Activated CD4-positive, alpha-beta T cell treated with anti-CD3 and anti-CD28 coated beads, Interleukin-2, amount 50 U/mL, for 16 hours (primary cell): ENCODE results near the gene PUS10.
"Not testable (repeated sequence)": the region's sequence is repeated elsewhere in the genome, so short reads cannot be mapped to it uniquely, and the experiment has no call there.

Experiments used
- DNase-seq: peaks from one replicate; pipeline ENCODE4 v3.0.0-alpha.2; 2020

PUS10 gene

GRCh38 chr2:61011678-61012077, 6.4 kb downstream of the PUS10 start:
- DNase-seq = no peak

- DNase-seq = no peak
Observed at GRCh38 chr2:61009355-61009754, 8.7 kb downstream of the PUS10 start.

- no peak for DNase-seq
Observed at GRCh38 chr2:61006486-61007105, 11.5 kb downstream of the PUS10 start.

- DNase-seq = no peak
Observed at GRCh38 chr2:61005736-61006135, 12.3 kb downstream of the PUS10 start.

DNA sequence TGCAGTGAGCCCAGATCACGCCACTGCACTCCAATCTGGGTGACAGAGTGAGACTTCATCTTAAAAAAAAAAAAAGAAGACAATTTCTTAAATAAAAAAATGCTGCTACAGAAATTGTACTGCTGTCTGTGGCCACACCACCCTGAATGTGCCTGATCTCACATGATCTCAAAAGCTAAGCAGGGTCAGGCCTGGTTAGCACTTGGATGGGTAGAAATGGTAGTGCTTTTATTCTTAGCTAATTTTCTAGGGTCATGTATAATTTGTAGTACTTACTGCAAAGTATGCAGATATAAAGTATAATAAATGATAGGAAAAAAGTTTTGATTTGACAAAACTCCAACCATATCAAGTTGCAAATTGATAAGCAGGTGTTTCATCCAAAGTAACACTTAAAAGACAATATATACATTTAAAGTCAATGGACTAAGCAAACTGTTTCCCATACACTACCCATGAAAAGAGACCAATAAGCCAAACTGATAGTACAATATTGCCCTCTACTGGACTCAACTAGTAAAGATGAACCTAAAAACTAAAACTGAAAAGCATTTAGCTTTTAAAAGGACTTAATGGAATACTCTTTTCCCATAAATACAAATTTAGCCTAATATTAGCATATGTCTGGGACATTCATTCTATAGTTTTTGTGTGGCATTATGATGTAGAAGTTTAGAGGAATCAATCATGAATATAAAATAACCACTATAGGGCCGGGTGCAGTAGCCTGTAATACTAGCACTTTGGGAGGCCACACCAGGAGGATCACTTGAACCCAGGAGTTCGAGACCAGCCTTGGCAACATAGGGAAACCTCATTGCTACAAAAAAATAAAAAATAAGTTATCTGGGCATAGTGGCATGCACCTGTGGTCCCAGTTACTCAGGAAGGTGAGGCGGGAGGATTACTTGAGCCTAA, 19.2 kb downstream of the PUS10 start:
- peak; percentile 55 for DNase-seq

DNA sequence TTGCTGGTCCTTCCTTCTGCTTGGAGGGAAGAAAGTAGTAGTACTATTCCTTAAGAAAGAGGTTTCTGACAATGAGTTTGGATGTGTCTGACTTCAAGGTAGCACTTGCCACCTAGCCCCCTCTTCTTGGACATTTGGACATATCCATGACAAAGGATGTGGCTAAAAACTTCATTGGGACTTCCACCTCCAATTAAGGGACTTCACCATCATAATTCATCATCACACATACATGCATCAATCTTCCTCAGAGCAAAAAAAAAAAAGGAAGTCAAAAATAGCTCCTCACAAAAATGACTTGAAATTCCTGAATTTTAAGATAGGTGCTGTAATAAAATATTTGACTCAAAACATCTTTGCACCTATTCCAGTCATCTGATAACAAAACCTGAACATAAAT, 23.9 kb downstream of the PUS10 start:
- DNase-seq = no peak

- peak; percentile 39 for DNase-seq
Observed at GRCh38 chr2:60992985-60993392, 25.1 kb downstream of the PUS10 start.

GRCh38 chr2:60991644-60992043, 26.4 kb downstream of the PUS10 start:
- DNase-seq = no peak

DNA sequence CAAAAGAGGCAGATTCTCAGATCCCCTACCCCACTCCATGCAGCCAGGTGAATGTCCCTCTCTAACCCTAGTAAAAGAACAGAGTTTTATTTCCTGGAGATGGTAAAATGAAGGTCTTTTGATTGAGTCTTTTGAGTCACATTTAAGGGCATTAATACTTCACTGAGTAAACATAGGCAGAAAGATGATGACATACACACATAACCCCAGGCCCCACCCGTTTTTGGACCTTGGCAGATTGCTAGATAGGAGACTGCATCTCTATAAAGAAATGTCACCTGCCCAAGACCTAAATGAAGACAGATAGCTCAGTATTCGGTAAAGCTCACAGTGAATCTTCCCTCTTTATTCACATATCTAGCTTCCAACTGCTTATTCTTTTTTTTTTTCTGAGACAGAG, 28.8 kb downstream of the PUS10 start:
- no peak for DNase-seq

GRCh38 chr2:60987656-60988055, 30.4 kb downstream of the PUS10 start:
- DNase-seq = not testable (repeated sequence)

DNA sequence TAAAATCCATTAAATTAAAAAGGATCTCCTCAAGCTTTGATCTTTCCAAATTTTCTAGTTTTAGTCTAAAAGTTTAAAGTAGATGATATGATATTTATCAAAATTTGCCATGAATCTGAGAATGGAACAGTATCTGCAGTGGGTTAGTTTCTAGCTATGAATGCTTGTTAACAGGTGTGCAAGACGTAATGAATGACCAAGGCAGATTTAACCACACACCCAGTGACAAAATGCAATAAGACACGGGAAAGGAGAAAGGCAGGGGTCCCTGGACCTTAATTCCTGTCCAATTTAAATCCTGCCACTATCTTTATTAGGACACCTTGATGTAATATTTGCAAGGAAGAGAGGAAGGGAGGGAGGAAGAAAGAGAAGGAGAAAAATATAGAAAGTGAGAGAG, 31.0 kb downstream of the PUS10 start:
- DNase-seq = no peak

GRCh38 chr2:60984720-60985119, 33.3 kb downstream of the PUS10 start:
- DNase-seq = no peak

DNA sequence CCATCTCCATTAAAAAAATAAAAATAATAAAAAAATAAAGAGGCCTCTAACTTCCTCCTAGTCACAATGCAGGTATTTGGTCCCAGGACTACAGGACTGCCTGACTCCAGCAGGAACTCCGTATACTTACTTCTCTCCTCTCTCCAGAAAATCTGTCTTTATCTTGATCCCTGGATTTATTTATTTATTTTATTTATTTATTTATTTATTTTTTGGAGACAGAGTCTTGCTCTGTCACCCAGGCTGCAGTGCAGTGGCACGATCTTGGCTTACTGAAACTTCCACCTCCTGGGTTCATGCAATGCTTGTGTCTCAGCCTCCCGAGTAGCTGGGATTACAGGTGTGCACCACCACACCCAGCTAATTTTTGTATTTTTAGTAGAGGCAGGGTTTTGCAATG, 36.0 kb downstream of the PUS10 start:
- not testable (repeated sequence) for DNase-seq

DNA sequence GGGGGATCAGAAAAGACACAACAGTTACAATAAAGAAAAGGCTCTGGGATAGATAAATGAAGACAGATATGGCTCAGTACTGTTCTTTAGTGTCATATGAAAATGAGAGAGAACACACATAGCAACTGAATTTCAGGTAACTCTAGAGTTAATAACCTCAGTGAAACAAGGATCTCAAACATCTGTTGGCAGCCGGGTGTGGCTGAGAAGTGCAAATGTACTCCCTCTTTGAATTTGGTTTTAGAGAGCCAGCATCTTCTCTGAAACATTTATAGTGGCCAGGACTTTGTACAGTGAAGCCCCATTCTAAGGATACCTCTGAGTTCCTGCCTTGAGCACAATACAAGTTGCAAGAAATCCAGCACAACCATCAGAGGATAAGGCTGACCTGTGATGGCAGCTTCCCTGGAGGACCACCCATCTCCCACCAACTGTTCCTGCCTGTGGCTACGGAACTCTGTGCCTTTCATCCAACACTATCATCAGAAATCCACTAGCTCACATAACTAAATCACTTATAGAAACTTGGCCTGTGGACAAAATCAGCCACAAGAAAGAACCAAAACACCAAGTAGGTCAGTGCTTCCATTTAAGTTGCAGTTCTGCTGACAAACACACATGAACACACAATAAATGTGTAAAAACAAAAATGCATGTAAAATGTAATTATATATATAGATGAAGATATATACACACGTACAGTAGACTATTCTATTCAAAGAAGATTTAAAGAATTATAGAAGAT, 37.8 kb downstream of the PUS10 start:
- DNase-seq = no peak

DNA sequence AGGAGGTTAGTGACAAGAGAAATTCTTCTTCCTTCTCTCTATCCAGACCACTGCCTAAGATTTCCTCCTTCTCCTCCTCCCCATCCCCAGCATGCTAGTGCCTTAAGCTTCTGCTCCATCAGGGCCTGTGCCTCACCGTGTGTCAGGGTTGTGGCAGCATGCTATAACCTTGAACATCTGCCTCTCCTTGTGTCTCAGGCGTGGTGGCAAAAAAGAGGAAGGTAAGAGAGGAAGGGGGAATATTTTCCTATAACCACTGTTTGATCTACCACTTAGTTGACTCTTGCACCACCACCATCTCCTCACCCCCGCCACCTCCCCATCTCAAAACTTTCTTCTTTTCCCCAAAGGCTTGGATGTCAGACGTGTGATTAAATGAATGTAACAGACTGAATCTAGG, 38.8 kb downstream of the PUS10 start:
- DNase-seq = no peak

- DNase-seq = no peak
Observed at GRCh38 chr2:60977562-60977895, 40.5 kb downstream of the PUS10 start.

DNA sequence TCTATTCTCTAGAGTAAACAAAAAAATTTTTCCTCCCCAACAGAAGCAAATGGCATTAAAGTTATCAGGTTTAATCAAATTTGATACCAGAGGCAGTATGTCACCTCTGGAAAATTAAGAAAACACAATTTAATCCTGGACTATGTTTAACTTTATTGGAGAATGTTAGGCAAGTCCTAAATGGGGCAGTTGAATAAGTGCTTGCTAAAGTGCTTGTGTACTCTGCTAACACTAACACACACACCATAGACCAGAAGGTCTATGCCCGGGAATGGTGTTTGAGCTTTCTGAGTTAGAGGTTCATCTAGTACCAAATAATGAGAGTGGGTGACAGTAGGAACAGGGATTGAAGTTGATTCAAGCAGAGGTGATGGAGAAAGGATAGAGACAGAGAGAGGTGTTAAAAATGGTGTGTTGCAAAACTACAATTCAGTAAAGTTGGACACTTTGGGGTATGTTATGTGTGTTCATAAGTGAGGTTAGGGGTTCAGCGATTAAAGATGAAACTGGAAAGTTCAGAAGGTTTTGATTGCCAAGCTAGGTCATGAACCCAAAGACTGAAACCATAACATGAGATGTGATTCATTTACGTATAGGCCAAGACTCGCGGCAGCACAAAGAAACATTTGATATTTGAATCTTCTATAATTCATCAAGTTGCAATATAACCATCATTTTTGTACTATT, 41.0 kb downstream of the PUS10 start:
- DNase-seq = peak; percentile 45

- no peak for DNase-seq
Observed at GRCh38 chr2:60976256-60976850, 41.7 kb downstream of the PUS10 start.

DNA sequence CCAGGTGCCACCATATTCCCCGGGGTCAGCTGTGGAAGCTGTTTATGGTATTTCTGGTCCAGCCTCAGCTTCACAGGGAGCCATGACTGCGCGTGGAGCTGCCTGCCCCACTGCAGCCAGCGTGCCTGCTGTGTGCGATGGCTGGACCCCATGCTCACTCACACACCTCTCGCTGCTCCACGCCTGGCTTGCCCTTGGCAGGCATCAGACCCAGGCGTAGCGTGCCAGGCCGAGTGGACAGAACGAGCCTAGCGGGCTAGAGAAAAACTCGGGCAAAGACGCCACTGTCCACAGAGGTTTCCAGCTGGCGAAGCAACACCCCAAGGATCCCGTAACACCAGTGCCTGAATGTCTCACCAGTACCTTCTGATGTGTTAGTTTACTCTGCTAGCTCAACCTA, 43.4 kb downstream of the PUS10 start:
- no peak for DNase-seq

DNA sequence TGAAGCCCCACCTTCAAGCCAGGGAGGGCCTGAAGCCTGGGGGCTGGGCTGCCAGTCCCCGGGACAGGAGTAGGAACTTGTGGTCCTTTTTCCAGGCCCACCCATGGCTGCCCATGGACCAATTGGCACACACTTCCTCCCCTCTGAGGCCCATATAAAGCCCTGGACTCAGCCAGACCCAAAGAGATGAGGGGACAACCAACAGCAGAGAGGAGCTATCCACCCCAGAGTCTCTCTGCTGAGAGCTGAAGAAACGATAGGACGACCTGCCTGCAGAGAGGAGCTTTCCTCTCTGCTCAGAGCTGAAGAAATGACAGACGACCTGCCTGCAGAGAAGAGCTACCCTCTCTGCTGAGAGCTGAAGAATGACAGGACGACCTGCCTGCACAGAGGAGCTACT, 44.4 kb downstream of the PUS10 start:
- DNase-seq = no peak

DNA sequence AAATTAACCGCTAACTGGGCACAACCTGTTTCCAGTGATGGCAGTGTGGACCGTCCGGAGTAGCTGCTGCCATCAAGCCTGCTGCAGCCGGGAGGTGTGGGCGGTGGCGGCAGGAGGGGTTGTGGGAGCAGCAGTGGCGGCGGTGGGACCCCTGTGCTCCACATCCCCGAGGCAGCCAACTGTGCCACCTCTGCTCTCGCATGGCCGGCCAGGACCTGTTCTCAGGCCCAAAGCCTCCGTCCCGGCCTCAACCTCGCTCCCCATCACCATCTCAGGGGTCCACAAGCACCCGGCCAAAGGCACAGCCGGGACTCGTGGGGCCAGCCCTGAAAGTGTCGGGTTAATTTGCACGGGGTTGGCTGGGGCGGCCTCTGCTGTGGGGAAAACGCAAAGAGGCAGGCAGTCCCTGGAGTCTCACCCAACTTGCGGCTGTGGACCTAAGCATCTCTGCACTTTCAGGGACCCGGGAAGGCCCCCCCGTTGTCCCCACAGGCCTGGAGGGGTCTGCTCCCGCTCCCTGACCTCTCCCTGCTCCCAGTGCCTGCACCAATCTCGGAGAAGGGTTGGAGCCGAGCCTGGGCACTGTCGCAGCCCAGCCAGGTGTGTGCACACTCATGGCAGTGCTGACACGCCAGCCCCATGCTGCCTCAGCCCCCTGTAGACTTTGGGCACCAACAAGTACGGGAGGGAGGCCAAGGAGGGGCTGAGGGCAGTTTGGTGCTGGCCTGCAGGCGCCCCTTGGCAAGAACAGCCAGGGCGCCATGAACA, 45.0 kb downstream of the PUS10 start:
- no peak for DNase-seq
